Measurements from ENCODE around the gene MARCHF4.

DNA sequence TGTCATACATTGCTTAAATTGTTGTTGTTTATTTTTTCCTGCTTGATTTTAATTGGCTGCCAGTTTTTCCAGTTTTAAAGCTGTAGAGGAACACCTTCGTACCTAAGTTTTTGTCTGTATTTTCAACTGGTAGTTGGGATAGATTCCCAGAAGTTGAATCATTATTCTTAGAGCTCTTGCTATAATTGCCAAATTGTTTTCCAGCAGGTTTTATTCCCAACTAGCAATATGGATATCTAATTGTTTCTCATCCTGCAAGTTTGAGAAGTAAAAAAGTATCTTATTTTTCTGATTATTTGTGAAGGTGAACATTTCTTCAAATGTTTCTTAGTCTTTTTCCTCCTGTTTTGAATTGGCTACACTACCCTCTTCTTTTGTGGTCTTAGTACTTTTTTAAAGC, 46.7 kb upstream of the MARCHF4 start:
- no peak for TF ChIP-seq CTCF (IDR thresholded peaks at IDR 0.05)
- no peak for TF ChIP-seq POLR2A (IDR thresholded peaks at IDR 0.05)

Measured in uterus (tissue), 2 donors.